Aorta (tissue), 5 donors: ENCODE data around the gene CLEC4A. TPM values are rescaled to one million over a fixed set of nuclear protein-coding genes. Genes with fewer than 3 reads are reported as not detected.
A peak's percentile ranks its signal among the peaks of the same experiment; 100 is the strongest.

ENCODE experiments used
- ATAC-seq: fragments of 200-7000 bp; cut with Tn5 transposase; one replicate; pipeline ENCODE4 v1.9.1; 2022; ENCODE audit warnings: moderate library complexity; ENCODE audit not compliant: low FRiP score
- DNase-seq, 2 donors: peaks; one replicate each; pipeline ENCODE4 v3.0.0-alpha.2; 2020
- H3K27ac ChIP-seq, 2 donors: one replicate each; pipeline ENCODE4 v1.5.1; 2013; ENCODE audit warnings: low read length in 2 of 2, mild to moderate bottlenecking in 2 of 2, moderate library complexity in 2 of 2, control low read depth in 1 of 2, inconsistent platforms in 1 of 2, low read depth in 1 of 2
- H3K27me3 ChIP-seq, 2 donors: one replicate each; pipeline ENCODE4 v1.6.1; 2013; ENCODE audit warnings: control low read depth in 1 of 2, low read length in 1 of 2, mild to moderate bottlenecking in 1 of 2, moderate library complexity in 1 of 2; ENCODE audit not compliant: insufficient read depth in 2 of 2, control insufficient read depth in 1 of 2
- H3K36me3 ChIP-seq, 2 donors: one replicate each; pipeline ENCODE4 v1.6.1; 2013; ENCODE audit warnings: control low read depth in 1 of 2, low read length in 1 of 2, mild to moderate bottlenecking in 1 of 2; ENCODE audit not compliant: insufficient read depth in 2 of 2, control insufficient read depth in 1 of 2
- H3K4me1 ChIP-seq, 2 donors: one replicate each; pipeline ENCODE4 v1.6.1; 2013; ENCODE audit warnings: low read length in 2 of 2, control low read depth in 1 of 2, mild to moderate bottlenecking in 1 of 2, moderate library complexity in 1 of 2; ENCODE audit not compliant: insufficient read depth in 2 of 2, control insufficient read depth in 1 of 2
- H3K4me3 ChIP-seq, 2 donors: one replicate each; pipeline ENCODE4 v1.5.1; 2013; ENCODE audit warnings: low read length in 2 of 2, control low read depth in 1 of 2, mild to moderate bottlenecking in 1 of 2
- H3K9me3 ChIP-seq: one replicate; pipeline ENCODE4 v1.6.1; 2013; ENCODE audit warnings: mild to moderate bottlenecking, low read length; ENCODE audit not compliant: control insufficient read depth
- WGBS, 2 donors: extraction: QIAGEN DNeasy Blood & Tissue Kit; methylation state at CpG; one replicate each; pipeline ENCODE4 v1.1.7; 2013; 5-methylcytosine and 5-hydroxymethylcytosine counted together
- intact Hi-C, 2 donors: fragments of 100-400 bp; cut with DNase I; formaldehyde crosslinking; loops; one replicate each; pipeline versions ENCODE4 v1.14.2 to v1.15.0; 2022
- long read RNA-seq, 2 donors: library from polyadenylated mRNA; unstranded; transcript quantifications; one replicate each; pipeline ENCODE4 v2.0.0, GENCODE V29; 2020 to 2021
- polyA plus RNA-seq, 2 donors: library from polyadenylated mRNA; stranded (reverse); fragments of 200-250 nt; gene quantifications; one replicate each; pipeline ENCODE4 v1.2.3, GENCODE V29; 2013
- total RNA-seq, 2 donors: library from RNA; stranded (reverse); fragmentation: NEBNext Ultra II Directional; extraction: Animal tissue kit (Norgen Biotek cat#: 25700); gene quantifications; one replicate each; pipeline ENCODE4 v1.2.1, GENCODE V29; 2021
- donor health status: healthy with polysubstance abuse.
- donor health status: Bipolar disorder and iron deficiency.
- donor health status: DM: no; HTN: no; CAD: no.
- donor health status: DM: no; HTN: no; CAD: no.
- donor health status: DM: yes; HTN: yes; CAD: no.

Gene CLEC4A
- total RNA-seq (1 to 10 TPM; 3.0 to 5.2 TPM), polyA plus RNA-seq (1 to 10 TPM; 3.9 to 8.4 TPM)
- long read RNA-seq, donor 1, partial matches to known transcripts, result 0 of 3 reads
- long read RNA-seq, donor 1, other reads (novel, unspliced or antisense), result 0 of 3 reads
- long read RNA-seq, donor 2, partial matches to known transcripts, result 0 of 2 reads
- long read RNA-seq, donor 2, other reads (novel, unspliced or antisense), result 1 of 2 reads

- Histone ChIP-seq H3K9me3 (no peaks in the 10 kb centered on the region), H3K36me3 (no peaks in the 10 kb centered on the region), H3K4me1 (no peaks in the 10 kb centered on the region), H3K27me3 (no peaks in the 10 kb centered on the region), H3K4me3 (no peak within 1 kb of the TSS), H3K27ac (no peak within 1 kb of the TSS)
- intact Hi-C loops, result no loop called here
- ATAC-seq (no peak), DNase-seq (no peak)
- 79 to 87% methylated on average over 5 of the region's 5 CpGs for WGBS, 2 donors
Observed at GRCh38 chr12:8123124-8123912, at the start of gene CLEC4A. Gene CLEC4A, plus strand, starts transcription at chr12:8123617. Its CDS starts 262 bp downstream, at chr12:8123879.

GRCh38 chr12:8075935-8076334, 47.5 kb upstream of the CLEC4A start:
- no peaks in the 10 kb centered on the region for H3K9me3 ChIP-seq
- no peak overlapping the region for H3K27ac ChIP-seq
- no peak for DNase-seq
- intact Hi-C loops, result no loop called here
- H3K4me1 ChIP-seq, result no peaks in the 10 kb centered on the region
- ATAC-seq, result no peak
- H3K36me3 ChIP-seq, result no peaks in the 10 kb centered on the region
- no peaks in the 10 kb centered on the region for H3K27me3 ChIP-seq
- no peak overlapping the region for H3K4me3 ChIP-seq
- WGBS, 2 donors, result 89 to 90% methylated on average over 6 of the region's 6 CpGs

- Histone ChIP-seq H3K4me1 (no peaks in the 10 kb centered on the region), H3K27ac (no peak overlapping the region), H3K9me3 (no peaks in the 10 kb centered on the region), H3K4me3 (no peak overlapping the region), H3K36me3 (no peaks in the 10 kb centered on the region), H3K27me3 (no peaks in the 10 kb centered on the region)
- 86 to 87% methylated on average over 4 of the region's 4 CpGs for WGBS, 2 donors
- DNase-seq (no peak), ATAC-seq (no peak)
- intact Hi-C loops, result no loop called here
Observed at GRCh38 chr12:8076366-8076765, 47.1 kb upstream of the CLEC4A start.

- ATAC-seq, result no peak
- intact Hi-C loops, result no loop called here
- 72 to 77% methylated on average over 4 of the region's 4 CpGs for WGBS, 2 donors
Observed at GRCh38 chr12:8077207-8077606, 46.2 kb upstream of the CLEC4A start.

GRCh38 chr12:8078398-8078797, 45.0 kb upstream of the CLEC4A start:
- ATAC-seq, result no peak
- 17 to 20% methylated on average over 4 of the region's 4 CpGs for WGBS, 2 donors
- intact Hi-C loops, result no loop called here

More at GRCh38 chr12:8077207-8077606, 46.2 kb upstream of the CLEC4A start:
- H3K4me1 ChIP-seq, result no peaks in the 10 kb centered on the region
- DNase-seq, result no peak
- H3K9me3 ChIP-seq, result no peaks in the 10 kb centered on the region
- no peaks in the 10 kb centered on the region for H3K27me3 ChIP-seq
- no peaks in the 10 kb centered on the region for H3K36me3 ChIP-seq
- H3K27ac ChIP-seq, result no peak overlapping the region
- H3K4me3 ChIP-seq, result no peak overlapping the region

GRCh38 chr12:8078916-8079315, 44.5 kb upstream of the CLEC4A start:
- Histone ChIP-seq H3K27me3 (no peaks in the 10 kb centered on the region), H3K9me3 (no peaks in the 10 kb centered on the region), H3K27ac (no peak overlapping the region), H3K36me3 (no peaks in the 10 kb centered on the region), H3K4me3 (no peak overlapping the region), H3K4me1 (peaks cover 0 to 2% of the 10 kb centered on the region in 2 donors)
- DNase-seq (no peak), ATAC-seq (no peak)
- intact Hi-C loops, result no loop called here
- WGBS, 2 donors, result 23 to 38% methylated on average over 2 of the region's 2 CpGs

More at GRCh38 chr12:8078398-8078797, 45.0 kb upstream of the CLEC4A start:
- Histone ChIP-seq H3K27me3 (no peaks in the 10 kb centered on the region), H3K36me3 (no peaks in the 10 kb centered on the region), H3K9me3 (no peaks in the 10 kb centered on the region), H3K4me3 (no peak overlapping the region), H3K4me1 (no peaks in the 10 kb centered on the region), H3K27ac (no peak overlapping the region)
- DNase-seq, result peak in 1 of 2 donors; percentile 66

GRCh38 chr12:8080120-8080519, 43.3 kb upstream of the CLEC4A start:
- Histone ChIP-seq H3K4me3 (no peak overlapping the region), H3K4me1 (peaks cover 0 to 2% of the 10 kb centered on the region in 2 donors), H3K27ac (no peak overlapping the region), H3K36me3 (no peaks in the 10 kb centered on the region), H3K9me3 (no peaks in the 10 kb centered on the region), H3K27me3 (no peaks in the 10 kb centered on the region)
- DNase-seq, result no peak
- no peak for ATAC-seq
- intact Hi-C loops, result loop anchor here in 1 of 2 donors (5.0 kb wide), 1 partner anchor 43 kb away; no protein-coding TSS in a partner anchor

GRCh38 chr12:8081251-8081920, 42.0 kb upstream of the CLEC4A start:
- H3K27me3 ChIP-seq, result no peaks in the 10 kb centered on the region
- ATAC-seq (no peak), DNase-seq (no peak)
- H3K36me3 ChIP-seq, result no peaks in the 10 kb centered on the region
- H3K27ac ChIP-seq, result peak overlapping the region in 1 of 2 donors; percentile 96
- peaks cover 0 to 2% of the 10 kb centered on the region in 2 donors for H3K4me1 ChIP-seq
- peak overlapping the region; percentile 85 to 97 for H3K4me3 ChIP-seq
- WGBS, 2 donors, result 2% methylated on average over 15 of the region's 15 CpGs
- no peaks in the 10 kb centered on the region for H3K9me3 ChIP-seq
- intact Hi-C loops, result loop anchor here in 1 of 2 donors (5.0 kb wide), 1 partner anchor 44 kb away; no protein-coding TSS in a partner anchor
